GM20431 (cell line): Measurements from ENCODE around the gene CNTFR.

Experiments used
- in situ Hi-C: fragments of 300-500 bp; cut with MseI, MboI; formaldehyde crosslinking; loops from one replicate; pipeline ENCODE4 v1.15.0; 2020; ENCODE audit warnings: low sequenced_read_pairs; ENCODE audit not compliant: unreplicated experiment

Gene CNTFR

DNA sequence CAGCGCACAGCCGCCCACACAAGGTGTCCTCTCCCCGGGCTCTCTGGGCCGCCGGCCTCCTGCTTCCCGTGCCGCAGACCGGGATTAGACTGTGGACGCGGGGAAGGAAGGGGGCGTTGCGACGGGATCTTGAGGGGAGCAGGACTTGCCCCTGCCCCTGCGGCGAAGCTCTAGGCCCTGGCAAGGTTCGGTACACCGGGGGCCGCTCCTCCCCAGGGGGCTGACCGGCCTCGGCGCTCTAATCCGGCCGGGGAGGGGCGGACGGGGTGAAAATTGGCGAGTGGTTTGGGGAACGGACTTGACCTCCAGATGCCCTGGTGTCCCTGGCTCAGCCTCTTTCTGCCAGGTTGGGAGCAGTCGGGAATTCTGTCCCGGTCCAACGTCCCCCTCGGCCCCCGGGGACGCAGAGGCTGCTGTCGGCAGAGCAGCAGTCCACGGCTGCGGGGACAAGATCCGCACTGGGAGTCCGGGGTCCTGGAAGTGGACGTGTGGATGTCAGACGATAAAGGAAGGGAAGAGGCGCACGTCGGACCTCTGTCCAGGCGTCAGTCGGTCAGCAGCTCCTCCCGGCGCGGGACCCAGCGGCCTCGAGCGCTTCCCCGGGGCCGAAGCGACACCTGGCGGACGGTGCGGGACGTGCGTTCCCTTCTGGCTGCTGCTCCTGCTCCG, 1.9 kb upstream of the CNTFR start:
- in situ Hi-C loops, result loop anchor here (10.0 kb wide), 1 partner anchor 57 kb away; no protein-coding TSS in a partner anchor

DNA sequence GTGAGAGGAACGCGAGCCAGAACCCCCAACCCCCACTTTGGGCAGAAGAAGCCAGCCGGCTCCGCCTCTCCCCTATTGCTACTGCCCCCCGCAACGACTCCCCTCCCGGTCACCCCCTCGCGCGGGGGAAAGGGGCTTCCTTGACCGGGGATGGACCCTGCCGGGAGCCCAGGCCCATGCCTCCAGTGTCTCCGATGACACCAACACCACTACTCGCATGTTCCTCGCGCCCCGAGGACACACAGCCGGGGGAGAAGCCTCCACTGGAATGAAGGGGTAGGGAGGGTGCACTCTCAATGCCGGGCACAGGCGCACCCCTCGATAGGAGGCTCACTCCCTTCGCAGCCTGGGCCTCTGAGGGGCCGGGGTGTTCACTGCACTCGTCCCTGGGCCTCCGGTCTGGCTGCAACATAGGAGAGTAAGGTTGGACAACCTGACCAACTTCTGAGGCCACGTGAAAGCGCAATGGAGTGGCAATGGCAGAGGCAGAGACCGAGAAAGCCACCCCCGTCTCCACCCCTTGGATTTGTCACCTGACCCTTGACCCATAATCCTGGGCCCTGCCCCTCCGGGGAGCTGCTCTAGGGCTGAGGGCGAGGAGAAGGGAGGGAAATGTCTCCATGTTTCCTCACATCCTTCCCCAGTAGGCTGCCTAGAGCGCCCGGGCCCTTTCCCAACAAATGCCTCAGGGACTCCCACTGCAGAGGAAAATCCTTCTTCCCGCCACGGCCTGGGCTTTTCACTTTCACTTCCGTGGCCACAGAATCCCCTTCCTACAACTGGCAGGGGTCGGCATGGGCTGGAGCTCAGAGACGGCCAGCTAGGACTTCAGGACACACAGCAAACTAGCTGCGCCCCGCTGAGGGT, 1.1 kb upstream of the CNTFR start:
- in situ Hi-C loops, result loop anchor here (10.0 kb wide), 1 partner anchor 56 kb away; no protein-coding TSS in a partner anchor

DNA sequence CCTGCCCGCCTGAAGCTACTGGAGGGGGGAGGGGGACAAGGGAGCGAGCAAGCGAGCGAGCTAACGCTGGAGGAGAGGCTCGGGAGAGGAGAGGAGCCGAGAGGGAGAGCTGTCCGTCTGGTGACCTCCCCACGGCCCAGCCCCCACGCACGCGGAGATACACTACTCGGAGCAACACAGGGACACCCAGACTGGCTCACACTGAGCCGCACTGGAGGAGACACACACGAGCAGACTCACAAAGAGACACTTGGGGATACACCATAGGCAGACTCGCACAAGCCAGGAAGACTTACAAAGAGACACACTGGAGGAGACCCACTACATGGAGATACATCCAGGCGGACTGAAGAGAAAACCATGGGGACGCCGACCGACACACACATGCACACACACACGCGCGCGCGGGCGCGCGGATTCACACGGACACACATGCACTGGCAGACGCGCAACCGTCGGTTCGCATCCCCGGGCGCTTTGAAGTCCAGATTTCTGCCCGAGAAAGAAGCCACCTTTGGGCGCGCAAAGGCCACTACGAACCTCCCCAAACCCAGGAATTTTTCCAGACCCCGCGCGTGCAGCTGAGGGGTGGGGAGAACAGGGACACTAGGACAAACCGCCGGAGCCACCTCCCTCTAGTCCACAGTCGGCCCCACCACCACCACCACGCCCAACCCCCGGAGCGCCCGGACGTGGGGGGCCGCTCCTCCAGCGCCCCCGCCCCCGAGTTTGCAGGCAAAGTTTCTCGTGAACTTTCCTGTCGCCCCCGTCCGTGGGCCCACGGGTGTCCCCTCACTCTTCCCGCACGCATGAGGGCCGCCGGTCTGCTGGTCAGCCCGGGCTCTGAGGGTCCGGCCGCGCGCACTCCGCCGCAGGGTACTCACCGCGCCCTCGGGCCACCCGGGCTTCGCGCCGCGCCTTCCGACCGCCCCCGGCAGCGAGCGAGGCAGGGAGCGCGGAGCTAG, 571 bp downstream of the CNTFR start:
- in situ Hi-C loops, result no loop called here

DNA sequence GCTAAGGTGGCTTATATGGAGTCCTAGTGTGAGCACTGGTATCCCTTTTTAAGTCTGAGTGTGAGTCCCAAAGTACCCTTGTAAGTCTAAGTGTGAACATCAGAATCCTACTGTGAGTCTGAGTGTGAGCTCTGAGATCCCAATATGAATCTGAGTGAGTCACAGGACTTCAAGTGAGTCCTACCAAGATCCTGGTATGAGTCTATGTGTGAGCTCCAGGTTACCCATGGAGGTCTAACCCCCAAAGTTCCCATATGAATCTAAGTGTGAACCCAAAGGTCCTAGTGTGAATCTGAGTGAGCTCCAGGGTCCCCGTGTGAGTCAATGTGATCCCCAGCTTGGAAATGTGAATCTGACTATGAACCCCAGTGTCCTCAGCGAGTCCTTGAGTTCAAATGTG, 2.3 kb downstream of the CNTFR start:
- in situ Hi-C loops, result no loop called here

DNA sequence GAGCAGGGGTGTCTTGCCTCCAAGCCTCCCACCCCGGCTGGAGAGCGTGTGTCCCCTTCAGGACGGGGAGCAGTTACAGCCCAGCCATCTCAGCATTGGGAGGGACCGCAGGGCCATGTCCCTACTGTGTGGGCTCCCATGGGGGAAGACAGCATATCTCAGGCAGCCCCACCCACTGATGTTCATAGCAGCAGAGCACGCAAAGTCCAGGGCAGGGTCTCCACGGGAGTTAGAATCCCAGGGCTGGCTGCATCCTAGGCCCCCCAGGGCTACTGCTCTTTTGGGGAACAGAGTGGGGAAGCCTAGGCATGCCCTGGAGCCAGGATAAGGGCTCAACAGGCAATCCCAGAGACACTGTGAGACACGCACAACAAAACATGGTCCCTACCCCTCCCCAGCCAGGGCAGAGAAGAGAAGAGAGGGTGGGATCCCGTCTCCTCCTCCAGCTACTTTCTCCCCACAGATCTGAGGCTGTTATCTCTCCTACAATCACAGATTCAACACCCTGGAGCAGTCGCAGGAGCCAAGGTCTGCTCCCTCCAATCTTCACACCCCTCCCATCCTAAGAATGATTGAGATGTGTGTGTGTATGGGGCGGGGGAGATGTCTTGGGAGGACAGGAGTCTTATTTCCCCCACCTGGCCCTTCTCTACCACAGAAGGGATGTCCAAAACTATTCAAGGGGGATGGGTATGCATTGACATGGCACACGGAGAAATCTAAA, 3.4 kb downstream of the CNTFR start:
- in situ Hi-C loops, result no loop called here

DNA sequence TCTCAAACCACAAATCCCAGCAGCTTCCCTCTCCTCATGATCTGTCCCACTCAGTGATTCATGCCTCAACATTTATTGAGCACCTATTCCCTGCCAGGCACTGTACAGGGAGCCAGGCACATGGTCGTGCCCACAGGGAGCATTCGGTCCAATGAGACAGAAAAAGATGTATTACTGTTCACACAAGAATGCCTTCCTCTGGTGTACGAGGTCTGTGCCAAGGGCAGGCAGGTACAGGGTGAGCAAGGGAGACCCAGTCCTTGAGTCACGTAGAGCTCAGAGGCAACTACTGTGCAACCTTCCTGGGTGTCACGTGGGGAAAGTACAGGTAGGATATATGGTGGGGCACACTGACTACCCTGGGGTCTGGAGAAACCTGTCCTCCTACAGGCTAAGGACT, 4.6 kb downstream of the CNTFR start:
- in situ Hi-C loops, result no loop called here

DNA sequence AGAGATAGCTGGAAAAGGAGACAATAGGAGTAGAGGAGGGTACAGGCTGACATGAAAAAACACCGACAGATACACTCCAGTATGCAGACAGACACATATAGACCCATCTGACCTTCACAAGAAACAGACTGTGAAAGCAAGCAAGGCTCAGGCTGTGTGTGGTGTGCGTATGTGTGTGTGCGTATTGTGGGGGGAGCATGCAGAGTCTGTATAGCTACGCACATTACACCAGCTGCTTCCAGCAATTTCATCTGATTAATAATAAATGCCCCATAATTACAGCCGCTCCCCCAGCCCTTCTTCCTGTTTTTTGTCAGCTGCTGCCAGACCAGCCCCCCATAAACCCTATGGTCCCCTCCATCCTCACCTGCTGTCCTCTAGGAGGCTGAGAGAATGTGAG, 6.7 kb downstream of the CNTFR start:
- in situ Hi-C loops, result no loop called here

DNA sequence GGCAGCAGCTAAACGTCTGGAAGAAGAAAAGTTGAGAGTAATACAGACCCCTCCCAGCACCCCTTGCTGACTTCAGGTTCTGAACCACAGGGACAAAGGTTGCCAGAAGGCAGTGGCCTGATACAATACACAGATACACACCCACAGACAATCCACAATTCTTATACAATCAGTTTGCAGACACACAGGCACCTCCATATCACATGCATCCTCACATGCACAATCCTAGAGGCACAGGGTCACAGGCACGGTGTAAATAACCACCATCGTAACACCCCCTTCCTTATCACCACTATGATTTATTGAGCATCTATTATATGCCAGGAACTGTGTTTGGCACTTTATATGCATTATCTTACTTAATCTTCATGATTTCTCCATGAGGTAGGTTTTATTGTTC, 8.2 kb downstream of the CNTFR start:
- in situ Hi-C loops, result no loop called here

DNA sequence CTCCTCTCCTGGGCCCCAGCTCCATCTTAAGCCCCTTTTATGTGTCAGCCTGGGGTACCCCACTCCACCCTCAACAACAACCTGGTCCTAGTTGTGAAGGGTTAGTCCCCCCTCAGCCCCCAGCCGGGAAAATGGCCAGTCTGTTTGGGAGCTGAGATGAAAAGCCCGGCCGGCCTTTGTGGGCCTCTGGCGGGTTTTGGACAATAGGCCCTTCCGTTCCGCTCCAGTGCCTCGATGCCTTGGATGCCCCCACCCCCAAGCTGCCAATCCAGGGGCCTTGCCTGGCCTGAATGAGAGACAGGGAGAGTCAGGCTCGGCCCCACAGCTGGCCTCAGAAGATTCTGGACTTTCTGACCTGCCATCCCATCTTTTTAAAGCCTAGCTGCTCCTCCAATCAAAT, 9.2 kb downstream of the CNTFR start:
- in situ Hi-C loops, result no loop called here

DNA sequence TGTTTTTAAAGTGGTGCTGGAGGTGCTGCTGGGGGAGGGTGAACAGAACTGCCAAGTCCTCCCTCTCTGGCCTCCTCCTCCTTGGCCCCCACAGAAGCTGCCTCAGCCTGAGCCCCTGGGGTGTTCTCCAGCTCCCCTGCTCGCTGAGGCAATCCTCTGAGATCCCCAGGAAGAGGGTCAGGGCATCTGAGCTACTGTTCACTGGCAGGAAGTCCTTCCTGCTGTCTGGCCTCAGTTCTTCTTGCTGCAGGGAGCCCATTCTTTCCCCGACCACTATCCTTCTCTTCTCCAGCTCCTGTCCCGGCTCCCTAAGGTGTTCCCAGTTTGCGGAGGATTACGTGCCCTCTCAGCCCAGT, 9.7 kb downstream of the CNTFR start:
- in situ Hi-C loops, result no loop called here

DNA sequence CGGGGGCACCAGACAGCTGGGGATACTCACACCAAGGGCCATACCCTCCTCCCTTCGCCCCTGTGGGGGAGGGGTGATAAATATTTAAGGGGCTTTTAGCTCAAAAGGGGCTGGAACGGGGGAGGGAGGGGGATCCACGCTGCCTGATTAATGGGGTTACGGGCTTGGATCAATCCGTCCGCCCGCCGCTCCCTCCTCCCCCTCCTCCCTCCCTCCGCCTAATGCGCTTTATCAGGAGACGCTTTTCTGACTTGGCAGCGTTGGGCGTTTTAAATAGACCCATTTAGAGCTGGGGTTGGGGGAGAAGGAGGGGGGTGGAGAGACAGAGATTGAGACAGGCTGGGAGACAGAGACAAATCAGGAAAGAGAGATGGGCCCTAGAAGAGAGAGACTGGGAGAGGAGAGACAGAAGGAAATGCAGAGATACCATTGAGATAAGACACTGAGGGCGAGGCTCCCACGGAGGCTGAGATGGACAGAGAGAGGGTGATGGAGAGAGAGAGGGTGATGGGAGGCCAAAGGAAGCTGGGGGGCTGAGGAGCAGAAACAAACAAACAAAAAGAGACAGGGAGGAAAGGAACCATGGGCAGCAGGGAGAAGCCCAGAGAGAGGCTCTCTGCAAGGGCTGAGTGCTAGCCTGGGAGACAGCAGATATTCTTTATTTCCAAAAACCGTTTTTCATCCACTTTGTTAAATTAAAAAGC, 10.3 kb downstream of the CNTFR start:
- in situ Hi-C loops, result no loop called here

DNA sequence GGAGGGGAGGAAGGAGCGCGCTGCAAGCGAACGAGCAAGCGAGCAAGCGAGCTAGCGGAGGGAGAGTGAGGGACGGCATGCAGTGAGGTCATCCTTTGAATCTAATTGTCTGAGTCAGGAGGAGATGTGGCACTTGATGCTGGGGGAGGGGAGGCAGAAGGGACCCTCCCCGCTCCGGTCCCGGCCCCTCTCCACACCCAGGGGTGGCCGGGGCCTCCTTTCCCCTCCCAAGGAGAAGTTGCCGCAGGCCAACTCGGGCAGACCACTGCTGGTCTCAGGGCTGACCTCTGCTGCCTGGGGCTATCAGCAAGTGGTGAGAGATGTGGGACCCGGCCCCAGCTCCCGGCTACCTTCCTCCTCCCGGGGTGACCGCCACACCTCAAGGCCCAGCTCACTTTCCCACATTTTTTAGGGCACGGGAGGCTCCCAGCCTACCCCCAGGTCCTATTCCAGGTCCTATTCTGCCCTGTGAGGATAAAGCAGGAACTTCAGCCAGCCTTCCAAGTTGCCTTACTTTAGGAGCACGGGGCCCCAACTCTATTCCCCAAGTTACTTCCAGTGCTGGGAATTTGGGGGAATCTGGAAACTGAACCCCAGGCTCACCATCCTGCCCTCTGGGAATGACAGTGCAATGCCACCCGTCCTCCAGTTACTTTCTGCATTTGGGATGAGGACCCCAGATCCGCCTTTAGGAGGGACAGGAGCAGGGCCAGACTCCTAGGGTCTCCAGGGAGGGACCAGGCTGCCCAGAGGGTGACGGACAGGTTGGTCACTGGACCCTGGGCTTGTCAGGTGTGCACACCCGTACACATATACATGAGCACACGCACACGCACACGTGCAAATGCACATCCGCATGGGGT, 11.1 kb downstream of the CNTFR start:
- in situ Hi-C loops, result no loop called here

DNA sequence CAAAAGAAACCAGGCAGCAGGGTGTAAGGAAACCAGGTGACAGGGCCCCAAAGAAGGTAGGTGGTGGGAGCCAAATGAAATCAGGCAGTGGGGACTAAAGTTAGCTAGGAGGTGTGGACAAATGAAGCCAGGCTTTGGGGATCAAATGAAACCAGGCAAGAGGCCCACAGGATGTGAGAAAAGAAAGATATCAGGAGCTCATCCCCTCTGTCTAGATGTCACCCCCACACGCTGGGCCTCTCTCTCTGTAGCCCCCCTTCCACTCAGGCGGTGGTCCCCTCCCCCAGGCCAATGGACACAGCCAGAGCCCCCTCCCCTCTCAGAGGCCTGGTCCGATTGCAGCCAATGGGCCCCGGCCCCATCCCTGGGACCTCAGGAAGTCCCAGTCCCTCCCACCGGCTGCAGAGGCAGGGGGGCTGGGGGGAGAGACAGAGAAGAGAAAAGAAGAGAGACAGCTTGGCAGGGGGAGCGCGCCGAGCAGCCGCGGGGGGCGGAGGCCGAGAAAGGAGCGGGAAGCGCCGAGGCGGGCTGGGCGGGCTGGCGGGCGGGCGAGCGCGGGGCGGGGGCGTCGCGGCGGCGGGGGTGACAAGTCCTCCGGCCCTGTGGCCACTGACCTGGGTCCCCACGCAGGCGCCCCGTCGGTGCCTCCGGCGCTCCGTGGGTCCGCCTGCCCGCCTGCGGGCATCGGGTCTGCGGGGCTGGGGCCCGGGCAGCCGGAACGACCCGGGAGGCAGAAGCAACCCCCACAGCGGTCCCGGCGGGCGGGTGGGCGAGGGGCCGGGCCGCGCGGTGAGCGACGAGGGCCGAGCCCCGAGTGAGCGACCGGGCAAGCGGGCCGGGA, 11.9 kb downstream of the CNTFR start:
- in situ Hi-C loops, result no loop called here

DNA sequence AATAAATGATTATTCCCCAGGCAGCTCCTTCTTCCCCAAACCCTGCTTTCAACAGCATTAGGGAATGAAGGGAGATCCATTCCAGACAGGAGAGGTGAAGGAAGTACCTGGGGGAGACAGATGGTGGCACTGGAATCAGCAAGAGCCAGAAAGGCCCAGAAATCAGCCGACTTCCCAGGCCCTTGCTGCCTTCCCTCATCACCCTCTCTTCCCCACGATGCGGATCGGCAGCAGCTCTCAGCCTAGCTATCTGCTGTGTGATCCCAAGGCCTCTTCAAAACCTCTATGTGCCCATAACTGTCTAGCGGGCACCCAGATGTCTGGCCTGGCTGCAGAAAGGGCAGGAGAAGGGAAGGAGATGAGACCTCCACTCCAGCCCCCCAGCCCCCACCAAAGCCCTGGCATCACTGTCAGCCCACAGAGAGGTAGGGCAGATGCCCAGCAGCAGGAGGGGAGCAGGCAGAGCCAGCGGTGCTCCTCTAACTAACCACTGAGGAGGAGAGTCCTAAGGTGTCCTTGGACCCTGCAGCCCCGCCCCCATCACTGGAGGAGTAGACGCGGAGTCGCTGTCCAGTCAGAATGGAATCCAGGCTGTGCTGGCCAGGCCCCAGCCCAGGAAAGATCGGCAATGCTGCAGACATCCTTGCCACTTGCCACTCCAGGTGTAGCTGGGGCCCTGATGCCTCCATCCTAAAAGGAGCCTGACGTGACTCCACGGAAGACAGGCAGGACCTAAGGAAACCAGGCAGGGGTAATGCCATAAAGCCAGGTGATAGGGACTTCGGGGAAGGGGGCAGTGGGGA, 12.7 kb downstream of the CNTFR start:
- in situ Hi-C loops, result no loop called here

DNA sequence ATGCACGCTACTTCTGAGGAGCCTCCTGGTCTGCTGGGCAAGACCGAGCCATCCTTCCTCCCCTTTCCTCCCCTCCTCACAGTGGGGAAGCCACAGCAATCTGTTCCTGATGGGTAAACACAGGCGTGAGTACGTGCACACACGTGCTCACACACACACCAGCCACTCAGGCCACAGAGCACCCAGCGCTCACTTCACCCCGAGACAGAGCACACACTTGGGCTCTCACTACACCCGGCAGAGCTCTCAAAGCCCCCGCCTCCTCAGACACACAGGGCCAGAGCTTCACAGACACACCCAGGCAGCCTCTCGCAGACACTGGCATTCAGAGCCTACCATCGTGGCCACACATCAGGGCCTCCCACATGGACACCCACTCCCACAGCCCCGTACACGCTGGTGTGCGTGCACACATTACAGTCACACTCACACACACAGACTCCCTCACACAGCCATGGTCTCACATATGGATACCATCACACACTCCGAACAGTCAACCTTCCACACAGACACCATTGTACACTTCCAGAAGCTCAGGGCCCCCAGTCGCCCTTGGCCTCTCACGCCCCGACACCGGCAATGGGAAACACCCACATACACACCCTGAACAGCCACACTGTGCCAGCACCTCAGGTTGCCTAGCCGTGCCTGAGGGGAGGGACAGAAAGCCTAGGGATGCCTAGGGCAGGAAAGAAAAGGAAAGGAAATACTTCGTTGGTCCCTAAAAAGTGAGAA, 13.5 kb downstream of the CNTFR start:
- in situ Hi-C loops, result no loop called here

DNA sequence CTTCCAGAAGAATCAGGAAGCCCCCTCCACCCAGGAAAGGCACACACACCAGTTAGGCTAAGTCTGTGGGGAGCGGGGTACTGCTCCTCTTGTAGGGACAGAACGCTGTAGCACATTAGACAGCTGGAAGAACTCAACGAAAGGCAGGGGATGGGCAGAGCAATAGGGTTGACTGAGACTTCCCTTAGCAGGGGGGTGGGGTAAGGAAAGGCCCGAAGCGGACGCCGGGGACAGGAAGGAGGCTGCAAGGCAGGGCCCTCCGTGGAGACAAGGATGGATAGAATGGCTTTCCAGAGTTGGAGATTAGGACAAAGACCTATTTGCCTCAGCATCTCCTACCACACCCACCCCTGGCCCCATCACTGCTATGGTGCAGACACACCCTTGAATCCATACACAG, 14.3 kb downstream of the CNTFR start:
- in situ Hi-C loops, result no loop called here
